Measurements from ENCODE around the gene ARHGEF16. TPM values are rescaled to one million over a fixed set of nuclear protein-coding genes. Genes with fewer than 3 reads are reported as not detected.

Gene ARHGEF16
- polyA plus RNA-seq, 1 of the 3 experiments (the other 2 are of a cell fraction) = 0.18 TPM

DNA sequence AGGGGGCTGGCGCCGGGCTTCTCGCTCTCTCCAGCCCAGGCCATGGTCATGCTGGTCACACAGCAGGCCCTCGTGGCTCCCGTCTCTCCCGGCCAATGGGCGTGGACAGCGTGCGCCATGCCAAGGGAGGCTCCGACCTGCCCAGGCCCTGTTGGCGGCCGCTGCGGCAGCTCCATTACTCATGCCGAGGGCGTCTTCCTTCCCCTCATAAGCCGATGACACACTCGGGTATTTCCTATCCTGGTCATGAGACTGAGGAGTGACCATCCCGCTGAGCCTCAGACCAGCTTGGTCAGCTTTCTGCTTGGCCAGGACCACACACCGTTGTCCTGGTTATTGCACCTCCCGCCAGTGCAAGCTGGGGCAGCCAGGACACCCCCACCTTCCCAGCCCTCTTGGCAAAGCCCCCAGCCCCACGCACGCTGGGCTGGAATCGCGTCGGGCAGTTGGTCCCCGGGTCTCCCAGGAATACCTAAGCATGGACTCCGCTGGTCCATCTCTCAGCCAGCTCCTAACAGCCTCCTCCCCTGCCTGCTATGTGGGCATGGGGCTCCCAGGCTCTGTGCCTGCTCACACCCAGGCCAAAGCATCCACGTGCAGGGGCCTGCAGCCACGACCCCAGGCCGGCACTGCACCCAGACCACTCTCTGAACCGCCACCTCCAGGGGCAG is 49.8 kb downstream of the ARHGEF16 start:
- peak overlapping the region; percentile 52; the same call in 1 of the 2 replicates for H3K4me2 ChIP-seq
- TF ChIP-seq MAX (IDR thresholded peaks at IDR 0.05; ENCODE audit: low read depth) (peak; percentile 77), EP300 (IDR thresholded peaks at IDR 0.05; ENCODE audit: borderline replicate concordance in 1 of 2, low read depth in 1 of 2, low read length in 1 of 2) (peak in 1 of 2 experiments; percentile 13; a peak in 1 of 4 replicates), RAD21 (IDR thresholded peaks at IDR 0.05; ENCODE audit: low read length) (no peak), FOSL2 (IDR thresholded peaks at IDR 0.05; ENCODE audit: borderline replicate concordance, low read depth) (peak; percentile 63; the same call in 1 of the 2 replicates), REST (IDR thresholded peaks at IDR 0.05; ENCODE audit: low read depth, low read length) (peak; percentile 56; the same call in 1 of the 2 replicates)
- no peak for DNase-seq

GRCh38 chr1:3504822-3505153 is 50.3 kb downstream of the ARHGEF16 start:
- peaks cover 5 to 36% of the 10 kb centered on the region in 2 experiments; a peak in 2 of 4 replicates for H3K4me1 ChIP-seq (ENCODE audit: control insufficient read depth in 1 of 2, insufficient read depth in 2 of 2, low read depth in 1 of 2, low read length in 1 of 2)
- ChIA-PET POLR2A (no interaction called here), CTCF (interaction anchor here (0.8 to 2.7 kb wide), 7 partner anchors 13 to 114 kb away, joined by 3 to 15 read pairs (median 5); no protein-coding TSS in a partner anchor)
- H3K9me2 ChIP-seq = no peaks in the 10 kb centered on the region
- peak overlapping the region; percentile 51; the same call in 1 of the 2 replicates for H3K9ac ChIP-seq
- H3K4me2 ChIP-seq = peak overlapping the region; percentile 52; the same call in 1 of the 2 replicates
- H3K36me3 ChIP-seq (replicated peaks in 1 of 2; ENCODE audit: control insufficient read depth in 1 of 2, insufficient read depth in 2 of 2, low read length in 1 of 2) = no peaks in the 10 kb centered on the region
- no peaks in the 10 kb centered on the region for H3K9me3 ChIP-seq
- no peaks in the 10 kb centered on the region for H3K79me2 ChIP-seq (ENCODE audit: insufficient read depth)
- TF ChIP-seq TCF12 (IDR thresholded peaks at IDR 0.05) (no peak), RCOR1 (IDR thresholded peaks at IDR 0.05; ENCODE audit: low read length) (no peak), YY1 (IDR thresholded peaks at IDR 0.05; ENCODE audit: low read depth) (no peak), FOXJ3 (CRISPR knock-in tag; IDR thresholded peaks at IDR 0.05) (no peak), GATA2 (CRISPR knock-in tag; IDR thresholded peaks at IDR 0.05) (no peak), FOSL2 (IDR thresholded peaks at IDR 0.05; ENCODE audit: borderline replicate concordance, low read depth) (no peak), CHD2 (IDR thresholded peaks at IDR 0.05; ENCODE audit: low read length, partially characterized antibody) (no peak), RAD21 (IDR thresholded peaks at IDR 0.05; ENCODE audit: low read length) (no peak), EP300 (IDR thresholded peaks at IDR 0.05; ENCODE audit: borderline replicate concordance in 1 of 2, low read depth in 1 of 2, low read length in 1 of 2) (no peak), RFX5 (IDR thresholded peaks at IDR 0.05; ENCODE audit: low read length) (no peak), SMC3 (IDR thresholded peaks at IDR 0.05; ENCODE audit: low read depth, low read length) (no peak), GABPA (IDR thresholded peaks at IDR 0.05; ENCODE audit: low read depth) (no peak), NRF1 (IDR thresholded peaks at IDR 0.05; ENCODE audit: low read depth, low read length) (no peak), IRF3 (IDR thresholded peaks at IDR 0.05; ENCODE audit: low read depth, low read length) (no peak), JUND (IDR thresholded peaks at IDR 0.05) (no peak), USF1 (IDR thresholded peaks at IDR 0.05; ENCODE audit: borderline replicate concordance, low read depth) (no peak)
- no peak overlapping the region for H2AFZ ChIP-seq (ENCODE audit: low read depth)
- DNase-seq = no peak
- no peaks in the 10 kb centered on the region for H3K27me3 ChIP-seq (ENCODE audit: insufficient read depth)
- H3F3A ChIP-seq (replicated peaks; ENCODE audit: insufficient read depth) = peaks cover 4% of the 10 kb centered on the region
- peak overlapping the region in 1 of 2 experiments; percentile 77; a peak in 3 of 4 replicates for H3K27ac ChIP-seq (ENCODE audit: low read depth in 2 of 2, low read length in 1 of 2)
- WGBS (ENCODE audit: low lambda C conversion rate) = no CpG with 5 or more reads among the region's 7 CpGs
- H4K20me1 ChIP-seq (ENCODE audit: insufficient read depth) = no peaks in the 10 kb centered on the region
- H3K4me3 ChIP-seq (ENCODE audit: low read depth in 2 of 2, low read length in 1 of 2) = no peak overlapping the region

More for the DNA sequence above, 49.8 kb downstream of the ARHGEF16 start:
- peak overlapping the region; percentile 51; the same call in 1 of the 2 replicates for H3K9ac ChIP-seq
- peaks cover 5 to 35% of the 10 kb centered on the region in 2 experiments; a peak in 2 of 4 replicates for H3K4me1 ChIP-seq (ENCODE audit: control insufficient read depth in 1 of 2, insufficient read depth in 2 of 2, low read depth in 1 of 2, low read length in 1 of 2)
- peak overlapping the region; percentile 68 to 77; a peak in 3 of 4 replicates for H3K27ac ChIP-seq (ENCODE audit: low read depth in 2 of 2, low read length in 1 of 2)
- ChIA-PET POLR2A (interaction anchor here (1.1 kb wide), 1 partner anchor 13 kb away, joined by 3 read pairs; no protein-coding TSS in a partner anchor), CTCF (interaction anchor here (0.8 to 2.7 kb wide), 10 partner anchors 12 to 111 kb away, joined by 3 to 15 read pairs (median 6); no protein-coding TSS in a partner anchor)
- no peak overlapping the region for H2AFZ ChIP-seq (ENCODE audit: low read depth)
- no peaks in the 10 kb centered on the region for H3K27me3 ChIP-seq (ENCODE audit: insufficient read depth)
- no peaks in the 10 kb centered on the region for H3K79me2 ChIP-seq (ENCODE audit: insufficient read depth)
- 54% methylated on average over 22 of the region's 31 CpGs for WGBS (ENCODE audit: low lambda C conversion rate)
- H3K36me3 ChIP-seq (replicated peaks in 1 of 2; ENCODE audit: control insufficient read depth in 1 of 2, insufficient read depth in 2 of 2, low read length in 1 of 2) = no peaks in the 10 kb centered on the region
- no peak overlapping the region for H3K4me3 ChIP-seq (ENCODE audit: low read depth in 2 of 2, low read length in 1 of 2)
- H3K9me3 ChIP-seq = no peaks in the 10 kb centered on the region
- H3F3A ChIP-seq (replicated peaks; ENCODE audit: insufficient read depth) = peaks cover 4% of the 10 kb centered on the region
- no peaks in the 10 kb centered on the region for H3K9me2 ChIP-seq
- H4K20me1 ChIP-seq (ENCODE audit: insufficient read depth) = no peaks in the 10 kb centered on the region

All from SK-N-SH (cell line).